HepG2 (cell line): ENCODE measurements around the gene TMEM164. TPM values are rescaled to one million over a fixed set of nuclear protein-coding genes. Genes with fewer than 3 reads are reported as not detected.

Source experiments
- AFF4 ChIP-seq: sonication (generic); formaldehyde crosslinking; IDR thresholded peaks from 2 replicates; pipeline ENCODE4 v1.4.0; 2020; ENCODE audit warnings: missing genetic modification reagents
- ATF5 ChIP-seq: sonication (generic); formaldehyde crosslinking; IDR thresholded peaks from 2 replicates; pipeline ENCODE4 v1.4.0; 2020; ENCODE audit warnings: mild to moderate bottlenecking, low read depth, missing genetic modification reagents
- HOMEZ ChIP-seq: IDR thresholded peaks from 2 replicates; pipeline ENCODE4 v1.6.1; 2016; ENCODE audit warnings: low read depth
- NFE2 ChIP-seq: sonication (generic); formaldehyde crosslinking; IDR thresholded peaks from 2 replicates; pipeline ENCODE4 v1.4.0; 2020; ENCODE audit warnings: missing genetic modification reagents
- RXRB ChIP-seq: IDR thresholded peaks from 2 replicates; pipeline ENCODE4 v1.6.1; 2016; ENCODE audit warnings: borderline replicate concordance, missing genetic modification reagents, missing compliant biosample characterization
- SKI ChIP-seq: fragments of 450-650 bp; IDR thresholded peaks from one replicate; pipeline ENCODE4 v1.6.1; 2018; ENCODE audit warnings: mild to moderate bottlenecking; ENCODE audit not compliant: partially characterized antibody
- SKIL ChIP-seq: sonication (generic); formaldehyde crosslinking; IDR thresholded peaks from 2 replicates; pipeline ENCODE4 v1.8.0; 2022; ENCODE audit warnings: missing genetic modification reagents, mild to moderate bottlenecking, moderate library complexity, borderline replicate concordance
- TEF ChIP-seq: sonication (generic); formaldehyde crosslinking; IDR thresholded peaks from 2 replicates; pipeline ENCODE4 v1.5.0; 2020; ENCODE audit warnings: missing genetic modification reagents
- TOPORS ChIP-seq: sonication (generic); formaldehyde crosslinking; IDR thresholded peaks from 2 replicates; pipeline ENCODE4 v1.8.0; 2023; ENCODE audit warnings: mild to moderate bottlenecking, missing genetic modification reagents
- ZNF232 ChIP-seq: sonication (generic); formaldehyde crosslinking; IDR thresholded peaks from 2 replicates; pipeline ENCODE4 v1.4.0; 2020; ENCODE audit warnings: missing genetic modification reagents, borderline replicate concordance
- ZNF362 ChIP-seq: sonication (generic); formaldehyde crosslinking; IDR thresholded peaks from 2 replicates; pipeline ENCODE4 v1.4.0; 2020; ENCODE audit warnings: missing genetic modification reagents, mild to moderate bottlenecking, borderline replicate concordance
- polyA plus RNA-seq, 8 experiments: library from polyadenylated mRNA; depleted of rRNA in 3 of 8; stranded (reverse) in 7 of 8; unstranded in 1 of 8; fragments of >200 nt; fragmentation: Illumina TruSeq in 4 of 8; extraction: Trizol in 4 of 8; gene quantifications; 2 replicates each; pipeline versions ENCODE4 v1.2.1 to v1.2.3, GENCODE V29; 2011 to 2016; ENCODE audit warnings: low read depth in 4 of 8, missing spikeins in 1 of 8, mixed read lengths in 1 of 8; ENCODE audit not compliant: insufficient read depth in 1 of 8
- total RNA-seq, 5 experiments: library from RNA; depleted of rRNA; stranded (reverse); fragments of >200 nt; fragmentation: Illumina TruSeq; extraction: Trizol; gene quantifications; 2 replicates each; pipeline ENCODE4 v1.2.3, GENCODE V29; 2016; ENCODE audit warnings: low read depth in 1 of 5
- TF ChIP-seq, protein P1 (sequence below), 2 experiments: IDR thresholded peaks; 2 replicates each; pipeline ENCODE4 v1.6.1; 2011 to 2012; ENCODE audit warnings: low read length in 2 of 2, borderline replicate concordance in 1 of 2, low read depth in 1 of 2, mild to moderate bottlenecking in 1 of 2, moderate library complexity in 1 of 2

TMEM164 gene
- total and polyA plus RNA-seq, 2 of the 13 experiments (the other 11 are each of a cell fraction or from before 2014, with no cell fraction given) = 5.8 to 13.2 TPM

DNA sequence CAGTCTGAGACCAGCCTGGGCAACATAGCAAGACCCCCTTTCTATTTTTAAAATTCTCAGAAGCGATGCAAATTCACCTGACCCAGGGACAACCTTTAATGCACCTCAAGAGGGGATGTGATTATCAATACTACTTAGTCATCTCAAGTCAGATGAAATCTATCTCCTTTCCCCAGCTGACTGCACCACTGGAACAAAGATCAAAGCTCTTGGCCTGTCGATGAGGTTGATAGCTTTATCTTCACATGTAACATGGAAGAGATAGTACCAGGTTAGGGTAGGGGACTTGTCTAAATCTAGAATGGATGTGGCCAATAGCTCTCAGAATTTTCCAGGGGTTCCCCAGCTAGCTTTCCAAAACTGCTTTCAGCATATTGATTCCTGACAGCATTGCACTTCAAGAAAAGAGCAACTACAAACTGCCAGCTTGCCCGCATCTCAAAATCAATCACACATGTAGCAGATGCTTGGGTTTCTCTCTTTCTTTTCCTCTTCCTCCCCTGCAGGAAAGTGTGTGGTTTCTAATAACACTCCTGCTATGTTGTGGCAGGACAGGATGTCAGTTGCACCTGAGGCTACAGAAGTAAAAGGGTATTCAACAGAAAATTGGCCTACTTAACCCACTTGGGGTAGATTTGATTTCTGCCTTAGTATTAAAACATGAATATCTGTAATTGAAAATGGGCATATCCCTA is 12.2 kb upstream of the TMEM164 start (continued):
- TF ChIP-seq SKIL (CRISPR knock-in tag) (no peak), SKI (no peak), ZNF232 (no peak), ZNF362 (CRISPR knock-in tag) (no peak), HOMEZ (CRISPR knock-in tag) (no peak), AFF4 (CRISPR knock-in tag) (no peak), ATF5 (CRISPR knock-in tag) (no peak), NFE2 (CRISPR knock-in tag) (no peak), TOPORS (no peak), RXRB (CRISPR knock-in tag) (no peak), TEF (CRISPR knock-in tag) (no peak)
- TF ChIP-seq, protein P1, sequence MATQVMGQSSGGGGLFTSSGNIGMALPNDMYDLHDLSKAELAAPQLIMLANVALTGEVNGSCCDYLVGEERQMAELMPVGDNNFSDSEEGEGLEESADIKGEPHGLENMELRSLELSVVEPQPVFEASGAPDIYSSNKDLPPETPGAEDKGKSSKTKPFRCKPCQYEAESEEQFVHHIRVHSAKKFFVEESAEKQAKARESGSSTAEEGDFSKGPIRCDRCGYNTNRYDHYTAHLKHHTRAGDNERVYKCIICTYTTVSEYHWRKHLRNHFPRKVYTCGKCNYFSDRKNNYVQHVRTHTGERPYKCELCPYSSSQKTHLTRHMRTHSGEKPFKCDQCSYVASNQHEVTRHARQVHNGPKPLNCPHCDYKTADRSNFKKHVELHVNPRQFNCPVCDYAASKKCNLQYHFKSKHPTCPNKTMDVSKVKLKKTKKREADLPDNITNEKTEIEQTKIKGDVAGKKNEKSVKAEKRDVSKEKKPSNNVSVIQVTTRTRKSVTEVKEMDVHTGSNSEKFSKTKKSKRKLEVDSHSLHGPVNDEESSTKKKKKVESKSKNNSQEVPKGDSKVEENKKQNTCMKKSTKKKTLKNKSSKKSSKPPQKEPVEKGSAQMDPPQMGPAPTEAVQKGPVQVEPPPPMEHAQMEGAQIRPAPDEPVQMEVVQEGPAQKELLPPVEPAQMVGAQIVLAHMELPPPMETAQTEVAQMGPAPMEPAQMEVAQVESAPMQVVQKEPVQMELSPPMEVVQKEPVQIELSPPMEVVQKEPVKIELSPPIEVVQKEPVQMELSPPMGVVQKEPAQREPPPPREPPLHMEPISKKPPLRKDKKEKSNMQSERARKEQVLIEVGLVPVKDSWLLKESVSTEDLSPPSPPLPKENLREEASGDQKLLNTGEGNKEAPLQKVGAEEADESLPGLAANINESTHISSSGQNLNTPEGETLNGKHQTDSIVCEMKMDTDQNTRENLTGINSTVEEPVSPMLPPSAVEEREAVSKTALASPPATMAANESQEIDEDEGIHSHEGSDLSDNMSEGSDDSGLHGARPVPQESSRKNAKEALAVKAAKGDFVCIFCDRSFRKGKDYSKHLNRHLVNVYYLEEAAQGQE (IDR thresholded peaks at IDR 0.05; ENCODE audit: borderline replicate concordance in 1 of 2, low read depth in 1 of 2, low read length in 2 of 2) = no peak
